ENCODE results near the gene ASH1L. TPM values are rescaled to one million over a fixed set of nuclear protein-coding genes. Genes with fewer than 3 reads are reported as not detected.
"Not testable (repeated sequence)": the region's sequence is repeated elsewhere in the genome, so short reads cannot be mapped to it uniquely, and the experiment has no call there.

ASH1L gene
- total and polyA plus RNA-seq, 2 experiments from 2014 or later, result 14.5 to 30.6 TPM

GRCh38 chr1:155499263-155499662 is 63.3 kb downstream of the ASH1L start:
- no peak for DNase-seq (ENCODE audit: low spot score)
- no peak overlapping the region for H3K27ac ChIP-seq
- no peaks in the 10 kb centered on the region for H3K27me3 ChIP-seq
- peaks cover 12% of the 10 kb centered on the region for H3K4me1 ChIP-seq (ENCODE audit: insufficient read depth)
- TF ChIP-seq CTCF (IDR thresholded peaks at IDR 0.05; ENCODE audit: poor library complexity) (no peak), EZH2phosphoT487 (IDR thresholded peaks at IDR 0.05; ENCODE audit: low read depth, severe bottlenecking, unreplicated experiment) (no peak), EZH2 (IDR thresholded peaks at IDR 0.05; ENCODE audit: borderline replicate concordance) (no peak)
- no peaks in the 10 kb centered on the region for H3K36me3 ChIP-seq (replicated peaks; ENCODE audit: insufficient read depth, low read depth)
- H3K4me3 ChIP-seq, result no peak overlapping the region
- no peak overlapping the region for H3K4me2 ChIP-seq
- 94% methylated on average over 1 of the region's 1 CpG for WGBS (ENCODE audit: low lambda C conversion rate, missing lambda C conversion rate)
- H3K9me2 ChIP-seq (replicated peaks; ENCODE audit: insufficient read depth), result no peaks in the 10 kb centered on the region
- H3K79me2 ChIP-seq, result peaks cover 96% of the 10 kb centered on the region
- no peak overlapping the region for H2AFZ ChIP-seq
- H3K9me3 ChIP-seq (ENCODE audit: low read depth), result no peaks in the 10 kb centered on the region
- H4K20me1 ChIP-seq (ENCODE audit: insufficient read depth, poor library complexity, severe bottlenecking), result peaks cover 24% of the 10 kb centered on the region

GRCh38 chr1:155493595-155493994 is 69.0 kb downstream of the ASH1L start:
- H4K20me1 ChIP-seq (ENCODE audit: insufficient read depth, poor library complexity, severe bottlenecking); H3K9me3 ChIP-seq (ENCODE audit: low read depth); H3K9me2 ChIP-seq (replicated peaks; ENCODE audit: insufficient read depth); H2AFZ ChIP-seq; DNase-seq (ENCODE audit: low spot score); H3K27me3 ChIP-seq; H3K4me1 ChIP-seq (ENCODE audit: insufficient read depth); H3K36me3 ChIP-seq (replicated peaks; ENCODE audit: insufficient read depth, low read depth); H3K27ac ChIP-seq; H3K4me3 ChIP-seq; H3K4me2 ChIP-seq: not testable (repeated sequence)
- 96% methylated on average over 4 of the region's 4 CpGs for WGBS (ENCODE audit: low lambda C conversion rate, missing lambda C conversion rate)
- H3K79me2 ChIP-seq, result peaks cover 94% of the 10 kb centered on the region

GRCh38 chr1:155488419-155488818 is 74.2 kb downstream of the ASH1L start:
- H3K27me3 ChIP-seq; H3K4me1 ChIP-seq (ENCODE audit: insufficient read depth); H3K9me2 ChIP-seq (replicated peaks; ENCODE audit: insufficient read depth); H3K4me3 ChIP-seq; H3K9me3 ChIP-seq (ENCODE audit: low read depth); H2AFZ ChIP-seq; H4K20me1 ChIP-seq (ENCODE audit: insufficient read depth, poor library complexity, severe bottlenecking); H3K27ac ChIP-seq; DNase-seq (ENCODE audit: low spot score); H3K36me3 ChIP-seq (replicated peaks; ENCODE audit: insufficient read depth, low read depth); H3K4me2 ChIP-seq: not testable (repeated sequence)
- WGBS (ENCODE audit: low lambda C conversion rate, missing lambda C conversion rate), result 99% methylated on average over 6 of the region's 6 CpGs
- peaks cover 90% of the 10 kb centered on the region for H3K79me2 ChIP-seq

GRCh38 chr1:155487541-155487940 is 75.1 kb downstream of the ASH1L start:
- Histone ChIP-seq H3K79me2 (peaks cover 90% of the 10 kb centered on the region), H3K9me3 (ENCODE audit: low read depth) (no peaks in the 10 kb centered on the region), H3K27me3 (no peaks in the 10 kb centered on the region), H3K4me2 (no peak overlapping the region), H2AFZ (no peak overlapping the region), H3K9me2 (replicated peaks; ENCODE audit: insufficient read depth) (no peaks in the 10 kb centered on the region), H3K4me3 (no peak overlapping the region), H3K27ac (no peak overlapping the region), H4K20me1 (ENCODE audit: insufficient read depth, poor library complexity, severe bottlenecking) (peaks cover 7% of the 10 kb centered on the region), H3K36me3 (replicated peaks; ENCODE audit: insufficient read depth, low read depth) (no peaks in the 10 kb centered on the region), H3K4me1 (ENCODE audit: insufficient read depth) (no peaks in the 10 kb centered on the region)
- 99% methylated on average over 4 of the region's 4 CpGs for WGBS (ENCODE audit: low lambda C conversion rate, missing lambda C conversion rate)
- DNase-seq (ENCODE audit: low spot score), result no peak
- no peak for TF ChIP-seq EZH2 (IDR thresholded peaks at IDR 0.05; ENCODE audit: borderline replicate concordance)
- no peak for TF ChIP-seq EZH2phosphoT487 (IDR thresholded peaks at IDR 0.05; ENCODE audit: low read depth, severe bottlenecking, unreplicated experiment)
- TF ChIP-seq CTCF (IDR thresholded peaks at IDR 0.05; ENCODE audit: poor library complexity), result no peak

GRCh38 chr1:155486952-155487351 is 75.7 kb downstream of the ASH1L start:
- H3K4me3 ChIP-seq, H3K27ac ChIP-seq: not testable (repeated sequence)
- peaks cover 90% of the 10 kb centered on the region for H3K79me2 ChIP-seq

More at GRCh38 chr1:155486952-155487351, 75.7 kb downstream of the ASH1L start:
- not testable (repeated sequence) for DNase-seq (ENCODE audit: low spot score); H2AFZ ChIP-seq; H3K36me3 ChIP-seq (replicated peaks; ENCODE audit: insufficient read depth, low read depth); H3K27me3 ChIP-seq; H3K9me3 ChIP-seq (ENCODE audit: low read depth); H3K4me2 ChIP-seq; H4K20me1 ChIP-seq (ENCODE audit: insufficient read depth, poor library complexity, severe bottlenecking); H3K4me1 ChIP-seq (ENCODE audit: insufficient read depth); H3K9me2 ChIP-seq (replicated peaks; ENCODE audit: insufficient read depth)
- 85% methylated on average over 6 of the region's 6 CpGs for WGBS (ENCODE audit: low lambda C conversion rate, missing lambda C conversion rate)

Measured in hepatocyte (in vitro differentiated cells).